ENCODE results near the gene NR2C1. TPM values are rescaled to one million over a fixed set of nuclear protein-coding genes. Genes with fewer than 3 reads are reported as not detected.

The NR2C1 gene
- total RNA-seq, 1 experiment from 2014 or later, result 45.4 TPM

- Mint-ChIP-seq H3K4me3 (no peak overlapping the region), H3K27me3 (ENCODE audit: low read depth) (no peaks in the 10 kb centered on the region), H3K4me1 (no peaks in the 10 kb centered on the region), H3K36me3 (peaks cover 58% of the 10 kb centered on the region), H3K27ac (no peak overlapping the region), H3K9me3 (no peaks in the 10 kb centered on the region)
- ATAC-seq (no peak), DNase-seq (ENCODE audit: low spot score) (no peak)
- ChIA-PET CTCF (no interaction called here), POLR2A (no interaction called here)
- TF ChIP-seq SMAD4 (CRISPR knock-in tag; IDR thresholded peaks at IDR 0.05) (no peak), ATF3 (CRISPR knock-in tag; conservative IDR thresholded peaks at IDR 0.05) (no peak), FOXP1 (CRISPR knock-in tag; IDR thresholded peaks at IDR 0.05; ENCODE audit: borderline replicate concordance) (no peak), HMGXB4 (CRISPR knock-in tag; IDR thresholded peaks at IDR 0.05) (no peak), NR1H2 (CRISPR knock-in tag; IDR thresholded peaks at IDR 0.05) (no peak), FOXK1 (CRISPR knock-in tag; IDR thresholded peaks at IDR 0.05) (no peak), CDX4 (CRISPR knock-in tag; IDR thresholded peaks at IDR 0.05; ENCODE audit: borderline replicate concordance) (no peak), PREB (CRISPR knock-in tag; IDR thresholded peaks at IDR 0.05; ENCODE audit: borderline replicate concordance) (no peak), ZNF532 (CRISPR knock-in tag; IDR thresholded peaks at IDR 0.05; ENCODE audit: borderline replicate concordance) (no peak), CTCF (IDR thresholded peaks at IDR 0.05) (no peak), E2F5 (CRISPR knock-in tag; IDR thresholded peaks at IDR 0.05) (no peak), FOXJ3 (CRISPR knock-in tag; IDR thresholded peaks at IDR 0.05; ENCODE audit: borderline replicate concordance) (no peak), NFATC4 (CRISPR knock-in tag; IDR thresholded peaks at IDR 0.05) (no peak)
These were observed 18.4 kb downstream of the NR2C1 start for GRCh38 chr12:95055057-95055456.

- Mint-ChIP-seq H3K4me3 (no peak overlapping the region), H3K27ac (no peak overlapping the region), H3K27me3 (ENCODE audit: low read depth) (no peaks in the 10 kb centered on the region), H3K9me3 (no peaks in the 10 kb centered on the region), H3K4me1 (no peaks in the 10 kb centered on the region), H3K36me3 (peaks cover 55% of the 10 kb centered on the region)
- no peak for DNase-seq (ENCODE audit: low spot score)
- ATAC-seq, result no peak
- POLR2A ChIA-PET, result no interaction called here
- CTCF ChIA-PET, result no interaction called here
- TF ChIP-seq ATF2 (CRISPR knock-in tag; IDR thresholded peaks at IDR 0.05; ENCODE audit: borderline replicate concordance, low read depth) (no peak), FOXP1 (CRISPR knock-in tag; IDR thresholded peaks at IDR 0.05; ENCODE audit: borderline replicate concordance) (no peak), SP1 (CRISPR knock-in tag; conservative IDR thresholded peaks at IDR 0.05) (no peak), ARID4B (CRISPR knock-in tag; IDR thresholded peaks at IDR 0.05; ENCODE audit: borderline replicate concordance) (no peak), ATF3 (CRISPR knock-in tag; conservative IDR thresholded peaks at IDR 0.05) (no peak), PRRX2 (CRISPR knock-in tag; IDR thresholded peaks at IDR 0.05) (no peak)
These were observed 19.2 kb downstream of the NR2C1 start for GRCh38 chr12:95054206-95054605.
